Tibial nerve (tissue), 4 donors: ENCODE measurements around the gene DLK1.

Source experiments
- CTCF ChIP-seq, 5 experiments: fragments of 200-600 bp in 3 of 5; fragments of 450-650 bp in 2 of 5; sonication (generic) in 3 of 5; IDR thresholded peaks; one replicate each; pipeline ENCODE4 v1.5.1; 2016 to 2019; ENCODE audit warnings: antibody characterized with exemption in 5 of 5, mild to moderate bottlenecking in 3 of 5, moderate library complexity in 2 of 5
- EP300 ChIP-seq, 2 donors: sonication (generic); formaldehyde crosslinking; IDR thresholded peaks; one replicate each; pipeline ENCODE4 v1.6.1; 2017; ENCODE audit warnings: antibody characterized with exemption in 2 of 2, mild to moderate bottlenecking in 1 of 2
- POLR2A ChIP-seq, 2 donors: fragments of 450-650 bp; IDR thresholded peaks; one replicate each; pipeline ENCODE4 v1.6.1; 2017; ENCODE audit warnings: antibody characterized with exemption in 2 of 2, mild to moderate bottlenecking in 2 of 2, moderate library complexity in 2 of 2

GRCh38 chr14:100755649-100756048, 29.0 kb downstream of the DLK1 start:
- no peak for TF ChIP-seq CTCF (IDR thresholded peaks at IDR 0.05)
- no peak for TF ChIP-seq POLR2A (IDR thresholded peaks at IDR 0.05)
- TF ChIP-seq EP300 (IDR thresholded peaks at IDR 0.05), result no peak
